ENCODE data around the gene SRRT.

- TF ChIP-seq CTCF (IDR thresholded peaks at IDR 0.05) (no peak), POLR2A (IDR thresholded peaks at IDR 0.05) (no peak), EP300 (IDR thresholded peaks at IDR 0.05) (no peak), POLR2AphosphoS5 (IDR thresholded peaks at IDR 0.05) (no peak)
Measured at GRCh38 chr7:100902638-100903037, 27.7 kb downstream of the SRRT start.

Measured in sigmoid colon (tissue), 4 donors.